PC-3 (cell line): ENCODE data around the gene MTFR1L. TPM values are rescaled to one million over a fixed set of nuclear protein-coding genes. Genes with fewer than 3 reads are reported as not detected.

ENCODE experiments used
- ATAC-seq: fragments of 200-7000 bp; cut with Tn5 transposase; 2 replicates; pipeline ENCODE4 v1.9.1; 2020; ENCODE audit warnings: mild to moderate bottlenecking, moderate library complexity
- BruUV-seq: library from RNA; stranded (reverse); fragments of 400-500 nt; replicated peaks from 2 replicates; lab custom pipeline; 2021; lab: Mats Ljungman, UMichigan
- CTCF ChIA-PET: fragments of 300-600 bp; sonication (Branson Sonifier 250); formaldehyde crosslinking; loops from one replicate; lab custom pipeline; 2022; ENCODE audit warnings: antibody characterized with exemption; lab: Charles Lee
- POLR2A ChIA-PET: fragments of 300-600 bp; sonication (Branson Sonifier 250); formaldehyde crosslinking; loops from one replicate; lab custom pipeline; 2022; ENCODE audit warnings: antibody characterized with exemption; ENCODE audit not compliant: unreplicated experiment; lab: Charles Lee
- DNase-seq: peaks from one replicate; pipeline ENCODE4 v3.0.0-alpha.2; 2015
- H2AFZ ChIP-seq: fragments of 300-600 bp; sonication (generic); 2 replicates; pipeline ENCODE4 v1.6.0; 2016; ENCODE audit warnings: antibody characterized with exemption, low read length
- H3F3A ChIP-seq: fragments of 300-600 bp; sonication (generic); one replicate; pipeline ENCODE4 v1.6.0; 2017; ENCODE audit warnings: antibody characterized with exemption, low read length, control low read depth, mild to moderate bottlenecking; ENCODE audit not compliant: unreplicated experiment
- H3K27ac ChIP-seq: fragments of 300-600 bp; sonication (generic); 2 replicates; pipeline ENCODE4 v1.5.1; 2016; ENCODE audit warnings: mild to moderate bottlenecking, low read length
- H3K27me3 ChIP-seq: fragments of 300-600 bp; sonication (generic); 2 replicates; pipeline ENCODE4 v1.6.1; 2016; ENCODE audit warnings: low read length, mixed read lengths
- H3K36me3 ChIP-seq: fragments of 300-600 bp; sonication (generic); 2 replicates; pipeline ENCODE4 v1.6.1; 2016; ENCODE audit warnings: low read depth, mixed run types, low read length, mixed read lengths
- H3K4me1 ChIP-seq: fragments of 300-600 bp; sonication (generic); 2 replicates; pipeline ENCODE4 v1.5.1; 2016; ENCODE audit warnings: low read length; ENCODE audit not compliant: insufficient read depth
- H3K4me2 ChIP-seq: fragments of 300-600 bp; sonication (generic); 2 replicates; pipeline ENCODE4 v1.6.0; 2016; ENCODE audit warnings: low read length
- H3K4me3 ChIP-seq: fragments of 300-600 bp; sonication (generic); 2 replicates; pipeline ENCODE4 v1.5.1; 2016; ENCODE audit warnings: mild to moderate bottlenecking, low read length, mixed read lengths
- H3K79me2 ChIP-seq: fragments of 300-600 bp; sonication (generic); 2 replicates; pipeline ENCODE4 v1.6.1; 2017; ENCODE audit warnings: low read length, mixed read lengths
- H3K9ac ChIP-seq: fragments of 300-600 bp; sonication (generic); 2 replicates; pipeline ENCODE4 v1.6.0; 2016; ENCODE audit warnings: mild to moderate bottlenecking, low read length
- H3K9me2 ChIP-seq: fragments of 300-600 bp; sonication (generic); replicated peaks from 2 replicates; pipeline ENCODE4 v1.6.1; 2016; ENCODE audit warnings: mixed run types, low read length, mixed read lengths
- H3K9me3 ChIP-seq: fragments of 300-600 bp; sonication (generic); 2 replicates; pipeline ENCODE4 v1.6.1; 2016; ENCODE audit warnings: low read length, mixed read lengths
- H4K20me1 ChIP-seq: fragments of 300-600 bp; sonication (generic); 2 replicates; pipeline ENCODE4 v1.6.1; 2016; ENCODE audit warnings: low read length, mixed read lengths
- EZH2 ChIP-seq: fragments of 300-600 bp; sonication (generic); IDR thresholded peaks from one replicate; pipeline ENCODE4 v1.6.1; 2017; ENCODE audit warnings: antibody characterized with exemption, mild to moderate bottlenecking, low read length; ENCODE audit not compliant: unreplicated experiment
- EZH2phosphoT487 ChIP-seq: fragments of 300-600 bp; sonication (generic); IDR thresholded peaks from 2 replicates; pipeline ENCODE4 v1.6.1; 2018; ENCODE audit warnings: mild to moderate bottlenecking, antibody characterized with exemption, low read length, borderline replicate concordance
- intact Hi-C: fragments of 100-400 bp; cut with micrococcal nuclease; formaldehyde crosslinking; loops from 2 replicates; pipeline ENCODE4 v1.9.0; 2023
- total RNA-seq: library from RNA; depleted of rRNA; stranded (reverse); fragments of >200 nt; gene quantifications from 2 replicates; pipeline ENCODE4 v1.2.3, GENCODE V29; 2014
- TF ChIP-seq, protein P1 (sequence below): fragments of 300-600 bp; sonication (generic); conservative IDR thresholded peaks from 2 replicates; pipeline ENCODE4 v1.5.1; 2017; ENCODE audit warnings: antibody characterized with exemption, low read depth, mild to moderate bottlenecking, low read length

Gene MTFR1L
- total RNA-seq, 1 experiment from 2014 or later, result 35.6 TPM

GRCh38 chr1:25866288-25866687, 46.5 kb downstream of the MTFR1L start:
- Histone ChIP-seq H3K27me3 (no peaks in the 10 kb centered on the region), H3K9me2 (no peaks in the 10 kb centered on the region), H3K4me1 (no peaks in the 10 kb centered on the region), H3K4me3 (no peak overlapping the region), H3K36me3 (no peaks in the 10 kb centered on the region), H4K20me1 (no peaks in the 10 kb centered on the region), H3K4me2 (no peak overlapping the region), H2AFZ (no peak overlapping the region), H3K27ac (no peak overlapping the region), H3F3A (no peaks in the 10 kb centered on the region), H3K9me3 (no peaks in the 10 kb centered on the region), H3K79me2 (no peaks in the 10 kb centered on the region), H3K9ac (no peak overlapping the region)
- POLR2A ChIA-PET, result no interaction called here
- no peak for TF ChIP-seq EZH2
- TF ChIP-seq, protein P1, sequence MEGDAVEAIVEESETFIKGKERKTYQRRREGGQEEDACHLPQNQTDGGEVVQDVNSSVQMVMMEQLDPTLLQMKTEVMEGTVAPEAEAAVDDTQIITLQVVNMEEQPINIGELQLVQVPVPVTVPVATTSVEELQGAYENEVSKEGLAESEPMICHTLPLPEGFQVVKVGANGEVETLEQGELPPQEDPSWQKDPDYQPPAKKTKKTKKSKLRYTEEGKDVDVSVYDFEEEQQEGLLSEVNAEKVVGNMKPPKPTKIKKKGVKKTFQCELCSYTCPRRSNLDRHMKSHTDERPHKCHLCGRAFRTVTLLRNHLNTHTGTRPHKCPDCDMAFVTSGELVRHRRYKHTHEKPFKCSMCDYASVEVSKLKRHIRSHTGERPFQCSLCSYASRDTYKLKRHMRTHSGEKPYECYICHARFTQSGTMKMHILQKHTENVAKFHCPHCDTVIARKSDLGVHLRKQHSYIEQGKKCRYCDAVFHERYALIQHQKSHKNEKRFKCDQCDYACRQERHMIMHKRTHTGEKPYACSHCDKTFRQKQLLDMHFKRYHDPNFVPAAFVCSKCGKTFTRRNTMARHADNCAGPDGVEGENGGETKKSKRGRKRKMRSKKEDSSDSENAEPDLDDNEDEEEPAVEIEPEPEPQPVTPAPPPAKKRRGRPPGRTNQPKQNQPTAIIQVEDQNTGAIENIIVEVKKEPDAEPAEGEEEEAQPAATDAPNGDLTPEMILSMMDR, result no peak
- TF ChIP-seq EZH2phosphoT487, result no peak
- DNase-seq (no peak), ATAC-seq (no peak)
- no TSS peak for BruUV-seq
- CTCF ChIA-PET, result no interaction called here
- intact Hi-C loops, result no loop called here

GRCh38 chr1:25867210-25867991, 47.6 kb downstream of the MTFR1L start:
- ChIA-PET CTCF (no interaction called here), POLR2A (no interaction called here)
- Histone ChIP-seq H3F3A (no peaks in the 10 kb centered on the region), H3K27ac (no peak overlapping the region), H3K4me1 (no peaks in the 10 kb centered on the region), H3K36me3 (no peaks in the 10 kb centered on the region), H3K79me2 (no peaks in the 10 kb centered on the region), H2AFZ (no peak overlapping the region), H3K4me3 (no peak overlapping the region), H3K27me3 (no peaks in the 10 kb centered on the region), H3K9me2 (no peaks in the 10 kb centered on the region), H3K9me3 (no peaks in the 10 kb centered on the region), H3K9ac (no peak overlapping the region), H4K20me1 (no peaks in the 10 kb centered on the region), H3K4me2 (no peak overlapping the region)
- no peak for ATAC-seq
- TF ChIP-seq EZH2 (no peak), EZH2phosphoT487 (no peak)
- TF ChIP-seq, protein P1, result no peak
- intact Hi-C loops, result no loop called here
- BruUV-seq, result no TSS peak
- no peak for DNase-seq

GRCh38 chr1:25869909-25870606, 50.3 kb downstream of the MTFR1L start:
- TF ChIP-seq, protein P1, result no peak
- TF ChIP-seq EZH2phosphoT487 (no peak), EZH2 (no peak)
- Histone ChIP-seq H3K79me2 (peaks cover 7% of the 10 kb centered on the region; the same call in 1 of the 2 replicates), H3K9me2 (no peaks in the 10 kb centered on the region), H3K27me3 (no peaks in the 10 kb centered on the region), H4K20me1 (no peaks in the 10 kb centered on the region), H3K9ac (no peak overlapping the region), H3K9me3 (no peaks in the 10 kb centered on the region), H2AFZ (no peak overlapping the region), H3K4me2 (no peak overlapping the region), H3K4me3 (no peak overlapping the region), H3F3A (no peaks in the 10 kb centered on the region), H3K27ac (no peak overlapping the region), H3K4me1 (peaks cover 6% of the 10 kb centered on the region; the same call in 1 of the 2 replicates), H3K36me3 (no peaks in the 10 kb centered on the region)
- ATAC-seq, result no peak
- DNase-seq, result no peak
- ChIA-PET CTCF (no interaction called here), POLR2A (interaction anchor here (0.6 kb wide), 1 partner anchor 26 kb away, joined by 4 read pairs; no protein-coding TSS in a partner anchor)
- no TSS peak for BruUV-seq
- intact Hi-C loops, result no loop called here
